Left lung (tissue), 10 donors: ENCODE measurements around the gene HP. TPM values are rescaled to one million over a fixed set of nuclear protein-coding genes. Genes with fewer than 3 reads are reported as not detected.

ENCODE experiments used
- ATAC-seq: fragments of 200-7000 bp; cut with Tn5 transposase; one replicate; pipeline ENCODE4 v1.9.1; 2020; ENCODE audit warnings: moderate library complexity
- DNase-seq, 4 donors: peaks; one replicate each; pipeline ENCODE4 v3.0.0-alpha.2; 2013 to 2020
- H3K27ac ChIP-seq, 2 donors: fragments of 200-600 bp; sonication (generic) in 1 of 2; one replicate each; pipeline versions ENCODE4 v1.5.0 to v1.8.0; 2020 to 2021
- H3K27me3 ChIP-seq, 2 donors: fragments of 200-600 bp; sonication (generic) in 1 of 2; one replicate each; pipeline versions ENCODE4 v1.5.0 to v1.8.0; 2020 to 2021
- H3K36me3 ChIP-seq, 2 donors: fragments of 200-600 bp; sonication (generic) in 1 of 2; one replicate each; pipeline versions ENCODE4 v1.5.0 to v1.8.0; 2020 to 2021
- H3K4me1 ChIP-seq, 2 donors: fragments of 200-600 bp; one replicate each; pipeline ENCODE4 v1.8.0; 2021
- H3K4me3 ChIP-seq, 2 donors: fragments of 200-600 bp; sonication (generic) in 1 of 2; one replicate each; pipeline versions ENCODE4 v1.5.0 to v1.8.0; 2020 to 2021; ENCODE audit warnings: mild to moderate bottlenecking in 1 of 2
- H3K9me3 ChIP-seq, 2 donors: fragments of 200-600 bp; sonication (generic) in 1 of 2; one replicate each; pipeline versions ENCODE4 v1.5.0 to v1.8.0; 2020 to 2021
- intact Hi-C, 2 donors: fragments of 100-400 bp; cut with DNase I; formaldehyde crosslinking; loops; one replicate each; pipeline versions ENCODE4 v1.11.2 to v1.14.2; 2022
- polyA plus RNA-seq, 6 donors: library from polyadenylated mRNA; unstranded; fragments of 120-200 nt; gene quantifications; one replicate each; pipeline ENCODE4 v1.2.1, GENCODE V29; 2013; ENCODE audit not compliant: insufficient read length in 6 of 6
- total RNA-seq, 2 donors: library from RNA; stranded (reverse); fragmentation: NEBNext Ultra II Directional; extraction: Animal tissue kit (Norgen Biotek cat#: 25700); gene quantifications; one replicate each; pipeline ENCODE4 v1.2.1, GENCODE V29; 2021
- TF ChIP-seq, protein P1 (sequence below), 2 donors: fragments of 200-600 bp; sonication (generic) in 1 of 2; IDR thresholded peaks; one replicate each; pipeline versions ENCODE4 v1.5.0 to v1.8.0; 2021; ENCODE audit warnings: antibody characterized with exemption in 2 of 2
- donor health status: DM: no; HTN: yes; CAD: no.
- donor health status: DM: no; HTN: no; CAD: no.

The HP gene
- total and polyA plus RNA-seq, 8 donors, result 0.46 to 127 (median 1.5) TPM

DNA sequence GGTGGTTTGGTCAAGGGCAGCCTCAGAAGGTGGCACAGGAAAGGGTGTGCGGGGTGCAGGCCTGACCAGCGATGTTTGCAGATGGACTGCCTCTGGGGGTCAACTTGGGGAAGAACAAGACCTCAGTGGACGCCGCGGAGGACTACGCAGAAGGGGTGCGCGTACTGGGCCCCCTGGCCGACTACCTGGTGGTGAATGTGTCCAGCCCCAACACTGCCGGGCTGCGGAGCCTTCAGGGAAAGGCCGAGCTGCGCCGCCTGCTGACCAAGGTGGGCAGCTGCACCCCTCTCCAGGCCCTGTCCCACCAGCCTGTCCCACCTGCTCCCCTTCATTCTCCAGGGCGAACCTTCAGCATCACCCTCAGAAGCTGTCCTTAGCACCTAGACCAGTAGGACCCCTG is 33.3 kb upstream of the HP start:
- Histone ChIP-seq H3K27ac (no peak overlapping the region), H3K36me3 (peaks cover 0 to 83% of the 10 kb centered on the region in 2 donors), H3K9me3 (no peaks in the 10 kb centered on the region), H3K27me3 (no peaks in the 10 kb centered on the region), H3K4me3 (no peak overlapping the region), H3K4me1 (peaks cover 0 to 18% of the 10 kb centered on the region in 2 donors)
- ATAC-seq (no peak), DNase-seq (no peak)
- TF ChIP-seq, protein P1, sequence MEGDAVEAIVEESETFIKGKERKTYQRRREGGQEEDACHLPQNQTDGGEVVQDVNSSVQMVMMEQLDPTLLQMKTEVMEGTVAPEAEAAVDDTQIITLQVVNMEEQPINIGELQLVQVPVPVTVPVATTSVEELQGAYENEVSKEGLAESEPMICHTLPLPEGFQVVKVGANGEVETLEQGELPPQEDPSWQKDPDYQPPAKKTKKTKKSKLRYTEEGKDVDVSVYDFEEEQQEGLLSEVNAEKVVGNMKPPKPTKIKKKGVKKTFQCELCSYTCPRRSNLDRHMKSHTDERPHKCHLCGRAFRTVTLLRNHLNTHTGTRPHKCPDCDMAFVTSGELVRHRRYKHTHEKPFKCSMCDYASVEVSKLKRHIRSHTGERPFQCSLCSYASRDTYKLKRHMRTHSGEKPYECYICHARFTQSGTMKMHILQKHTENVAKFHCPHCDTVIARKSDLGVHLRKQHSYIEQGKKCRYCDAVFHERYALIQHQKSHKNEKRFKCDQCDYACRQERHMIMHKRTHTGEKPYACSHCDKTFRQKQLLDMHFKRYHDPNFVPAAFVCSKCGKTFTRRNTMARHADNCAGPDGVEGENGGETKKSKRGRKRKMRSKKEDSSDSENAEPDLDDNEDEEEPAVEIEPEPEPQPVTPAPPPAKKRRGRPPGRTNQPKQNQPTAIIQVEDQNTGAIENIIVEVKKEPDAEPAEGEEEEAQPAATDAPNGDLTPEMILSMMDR (IDR thresholded peaks at IDR 0.05), result no peak
- intact Hi-C loops, result no loop called here

- TF ChIP-seq, protein P1 (IDR thresholded peaks at IDR 0.05), result no peak
- no peak for ATAC-seq
- Histone ChIP-seq H3K36me3 (peaks cover 0 to 87% of the 10 kb centered on the region in 2 donors), H3K27me3 (no peaks in the 10 kb centered on the region), H3K9me3 (no peaks in the 10 kb centered on the region), H3K4me1 (peaks cover 0 to 7% of the 10 kb centered on the region in 2 donors), H3K27ac (no peak overlapping the region), H3K4me3 (no peak overlapping the region)
- DNase-seq, result no peak
- intact Hi-C loops, result no loop called here
These were observed 32.2 kb upstream of the HP start for GRCh38 chr16:72022127-72022526.

DNA sequence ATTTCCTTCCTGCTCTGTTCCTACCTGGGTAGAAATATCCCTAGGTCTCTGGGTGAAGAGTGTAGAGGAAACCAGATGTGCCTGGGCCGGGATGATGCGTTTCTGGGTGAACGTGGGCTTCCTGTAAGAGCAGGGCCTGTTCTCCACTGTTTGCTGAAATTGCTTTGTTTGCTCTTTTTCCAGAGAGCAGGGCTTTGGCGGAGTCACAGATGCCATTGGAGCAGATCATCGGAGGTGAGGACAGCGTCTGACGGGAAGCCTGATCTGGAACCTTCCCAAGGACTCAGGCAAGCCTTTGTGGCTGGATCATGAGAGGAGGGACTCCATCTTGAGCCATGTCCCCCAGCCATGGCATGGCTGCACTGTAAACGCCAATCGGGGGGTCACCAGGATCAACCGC is 30.3 kb upstream of the HP start:
- H3K36me3 ChIP-seq, result peaks cover 0 to 69% of the 10 kb centered on the region in 2 donors
- H3K27me3 ChIP-seq, result no peaks in the 10 kb centered on the region
- ATAC-seq (no peak), DNase-seq (no peak)
- intact Hi-C loops, result no loop called here
- H3K4me1 ChIP-seq, result no peaks in the 10 kb centered on the region
- H3K4me3 ChIP-seq, result no peak overlapping the region
- TF ChIP-seq, protein P1 (IDR thresholded peaks at IDR 0.05), result no peak
- H3K27ac ChIP-seq, result no peak overlapping the region
- H3K9me3 ChIP-seq, result no peaks in the 10 kb centered on the region

DNA sequence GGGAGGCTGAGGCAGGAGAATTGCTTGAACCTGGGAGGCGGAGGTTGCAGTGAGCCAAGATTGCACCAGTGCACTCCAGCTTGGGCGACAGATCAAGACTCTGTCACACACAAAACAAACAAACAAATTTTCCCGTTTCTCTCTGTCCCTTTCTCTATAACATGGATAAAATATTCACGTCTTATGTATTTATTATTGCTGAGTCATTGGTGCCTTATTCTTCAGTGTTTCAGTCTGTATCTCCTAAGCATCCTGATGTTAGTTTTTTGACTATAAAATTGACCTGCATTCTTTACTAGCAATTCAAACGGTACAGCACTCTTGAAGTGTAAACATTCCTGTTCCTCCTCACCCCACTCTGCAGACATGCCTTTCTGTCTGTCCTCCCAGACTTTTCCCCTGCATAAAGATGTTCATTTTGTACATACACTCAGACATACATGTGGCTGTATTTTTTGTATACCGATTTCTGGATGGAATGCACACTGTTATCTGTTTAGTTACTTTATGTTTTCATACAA is 29.4 kb upstream of the HP start:
- Histone ChIP-seq H3K9me3 (no peaks in the 10 kb centered on the region), H3K27ac (no peak overlapping the region)

GRCh38 chr16:72025404-72026114 is 28.7 kb upstream of the HP start:
- Histone ChIP-seq H3K4me1 (no peaks in the 10 kb centered on the region), H3K27me3 (no peaks in the 10 kb centered on the region), H3K27ac (no peak overlapping the region), H3K4me3 (no peak overlapping the region), H3K9me3 (no peaks in the 10 kb centered on the region), H3K36me3 (peaks cover 0 to 61% of the 10 kb centered on the region in 2 donors)
- intact Hi-C loops, result no loop called here
- ATAC-seq (no peak), DNase-seq (no peak)
- TF ChIP-seq, protein P1 (IDR thresholded peaks at IDR 0.05), result no peak

More for the DNA sequence above, 29.4 kb upstream of the HP start:
- Histone ChIP-seq H3K4me3 (no peak overlapping the region), H3K36me3 (peaks cover 0 to 63% of the 10 kb centered on the region in 2 donors), H3K4me1 (no peaks in the 10 kb centered on the region), H3K27me3 (no peaks in the 10 kb centered on the region)
- intact Hi-C loops, result no loop called here
- TF ChIP-seq, protein P1 (IDR thresholded peaks at IDR 0.05), result no peak
- ATAC-seq (no peak), DNase-seq (no peak)
